GM12874 (cell line): ENCODE measurements around the gene ARL15.

ENCODE experiments used
- CTCF ChIP-seq: IDR thresholded peaks from 2 replicates; pipeline ENCODE4 v1.5.1; 2011; ENCODE audit warnings: low read depth, mild to moderate bottlenecking, control low read depth, low read length, moderate library complexity; ENCODE audit not compliant: insufficient read depth

ARL15 gene

GRCh38 chr5:54086191-54086590, 224.2 kb downstream of the ARL15 start:
- TF ChIP-seq CTCF, result no peak

- no peak for TF ChIP-seq CTCF
Measured at GRCh38 chr5:54084696-54085095, 225.7 kb downstream of the ARL15 start.

- no peak for TF ChIP-seq CTCF
Measured at GRCh38 chr5:54083851-54084250, 226.5 kb downstream of the ARL15 start.

- no peak for TF ChIP-seq CTCF
Measured at GRCh38 chr5:54083245-54083644, 227.1 kb downstream of the ARL15 start.

- no peak for TF ChIP-seq CTCF
Measured at GRCh38 chr5:54081415-54081814, 229.0 kb downstream of the ARL15 start.

- no peak for TF ChIP-seq CTCF
Measured at GRCh38 chr5:54080831-54081230, 229.5 kb downstream of the ARL15 start.

GRCh38 chr5:54073735-54074134, 236.6 kb downstream of the ARL15 start:
- TF ChIP-seq CTCF, result no peak

- TF ChIP-seq CTCF, result no peak
Measured at GRCh38 chr5:54073131-54073530, 237.2 kb downstream of the ARL15 start.
